Trophoblast cell (in vitro differentiated cells and primary cell): ENCODE measurements around the gene JMY.
A peak's percentile ranks its signal among the peaks of the same experiment; 100 is the strongest.

Experiments
- DNase-seq, 2 donors: peaks; one replicate each; pipeline ENCODE4 v3.0.0-alpha.2; 2016
- H2AFZ ChIP-seq: 2 replicates; pipeline ENCODE4 v1.6.1; 2013; ENCODE audit warnings: low read length, moderate library complexity, mild to moderate bottlenecking; ENCODE audit not compliant: insufficient read depth, poor library complexity
- H2AK5ac ChIP-seq: 2 replicates; pipeline ENCODE4 v1.6.1; 2013; ENCODE audit warnings: mild to moderate bottlenecking, low read length
- H2BK120ac ChIP-seq: 2 replicates; pipeline ENCODE4 v1.6.1; 2013; ENCODE audit warnings: low read length, mild to moderate bottlenecking, moderate library complexity; ENCODE audit not compliant: insufficient read depth, poor library complexity
- H2BK12ac ChIP-seq: 2 replicates; pipeline ENCODE4 v1.6.1; 2013; ENCODE audit warnings: mild to moderate bottlenecking, low read length, moderate library complexity
- H2BK5ac ChIP-seq: 2 replicates; pipeline ENCODE4 v1.6.1; 2013; ENCODE audit warnings: low read length, low read depth, moderate library complexity, mild to moderate bottlenecking; ENCODE audit not compliant: poor library complexity
- H3K14ac ChIP-seq: 2 replicates; pipeline ENCODE4 v1.6.1; 2013; ENCODE audit warnings: mild to moderate bottlenecking, low read length
- H3K18ac ChIP-seq: 2 replicates; pipeline ENCODE4 v1.6.1; 2013; ENCODE audit warnings: mild to moderate bottlenecking, low read length
- H3K23ac ChIP-seq: 2 replicates; pipeline ENCODE4 v1.6.1; 2013; ENCODE audit warnings: low read length
- H3K27ac ChIP-seq: 2 replicates; pipeline ENCODE4 v1.5.1; 2013; ENCODE audit warnings: low read depth, mild to moderate bottlenecking, inconsistent platforms, low read length, moderate library complexity
- H3K27me3 ChIP-seq: 2 replicates; pipeline ENCODE4 v1.6.1; 2013; ENCODE audit warnings: inconsistent platforms, mild to moderate bottlenecking, low read length, moderate library complexity; ENCODE audit not compliant: insufficient read depth
- H3K36me3 ChIP-seq, 2 experiments: 1 replicate in 1 of 2; 2 replicates in 1 of 2; pipeline ENCODE4 v1.6.1; 2013; ENCODE audit warnings: low read length in 2 of 2, mild to moderate bottlenecking in 2 of 2, moderate library complexity in 1 of 2; ENCODE audit not compliant: insufficient read depth in 2 of 2, control insufficient read depth in 1 of 2
- H3K4ac ChIP-seq: 2 replicates; pipeline ENCODE4 v1.6.1; 2013; ENCODE audit warnings: low read depth, mild to moderate bottlenecking, low read length, moderate library complexity
- H3K4me1 ChIP-seq, 2 experiments: 1 replicate in 1 of 2; 2 replicates in 1 of 2; pipeline ENCODE4 v1.6.1; 2013; ENCODE audit warnings: low read length in 2 of 2, mild to moderate bottlenecking in 2 of 2, moderate library complexity in 1 of 2; ENCODE audit not compliant: insufficient read depth in 2 of 2, control insufficient read depth in 1 of 2
- H3K4me2 ChIP-seq: 2 replicates; pipeline ENCODE4 v1.6.1; 2013; ENCODE audit warnings: inconsistent platforms, mild to moderate bottlenecking, low read length, moderate library complexity
- H3K4me3 ChIP-seq: 2 replicates; pipeline ENCODE4 v1.5.1; 2013; ENCODE audit warnings: mild to moderate bottlenecking, low read depth, low read length, inconsistent platforms
- H3K79me1 ChIP-seq: one replicate; pipeline ENCODE4 v1.6.1; 2013; ENCODE audit warnings: low read length
- H3K79me2 ChIP-seq: 2 replicates; pipeline ENCODE4 v1.6.1; 2013; ENCODE audit warnings: low read length, mild to moderate bottlenecking; ENCODE audit not compliant: control insufficient read depth, insufficient read depth, poor library complexity
- H3K9ac ChIP-seq: 2 replicates; pipeline ENCODE4 v1.6.1; 2013; ENCODE audit warnings: mild to moderate bottlenecking, low read length
- H3K9me3 ChIP-seq: 2 replicates; pipeline ENCODE4 v1.6.1; 2013; ENCODE audit warnings: low read depth, mild to moderate bottlenecking, control low read depth, inconsistent platforms, low read length; ENCODE audit not compliant: insufficient read depth
- H4K12ac ChIP-seq: 2 replicates; pipeline ENCODE4 v1.6.1; 2013; ENCODE audit warnings: low read depth, mild to moderate bottlenecking, low read length, moderate library complexity
- H4K8ac ChIP-seq: 2 replicates; pipeline ENCODE4 v1.6.1; 2013; ENCODE audit warnings: low read depth, mild to moderate bottlenecking, low read length, moderate library complexity
- H4K91ac ChIP-seq: one replicate; pipeline ENCODE4 v1.6.1; 2013; ENCODE audit warnings: low read depth, mild to moderate bottlenecking, low read length, moderate library complexity
- WGBS: extraction: QIAGEN DNeasy Blood & Tissue Kit; methylation state at CpG from one replicate; pipeline ENCODE4 v1.1.7; 2013; ENCODE audit warnings: missing lambda C conversion rate; ENCODE audit not compliant: insufficient read length, insufficient coverage; ENCODE audit errors: extremely low coverage; 5-methylcytosine and 5-hydroxymethylcytosine counted together

Gene JMY

GRCh38 chr5:79257314-79257713 lies 21.4 kb downstream of the JMY start:
- Histone ChIP-seq H2AFZ (no peak overlapping the region), H3K79me2 (no peaks in the 10 kb centered on the region), H2BK12ac (no peak overlapping the region), H4K8ac (no peak overlapping the region), H3K4me2 (no peak overlapping the region), H4K91ac (no peak overlapping the region), H3K4ac (no peak overlapping the region), H3K36me3 (no peaks in the 10 kb centered on the region), H3K9me3 (no peaks in the 10 kb centered on the region), H3K79me1 (no peaks in the 10 kb centered on the region), H3K4me3 (no peak overlapping the region), H2BK5ac (no peak overlapping the region), H3K18ac (peak overlapping the region; percentile 18), H3K27ac (no peak overlapping the region), H2BK120ac (no peak overlapping the region), H3K27me3 (no peaks in the 10 kb centered on the region), H3K4me1 (peaks cover 3% of the 10 kb centered on the region in 2 experiments), H3K9ac (no peak overlapping the region), H2AK5ac (no peak overlapping the region), H3K14ac (no peak overlapping the region), H4K12ac (no peak overlapping the region), H3K23ac (no peak overlapping the region)
- WGBS, result no CpG with 5 or more reads among the region's 6 CpGs
- peak in 1 of 2 donors; percentile 23 for DNase-seq

- no CpG with 5 or more reads among the region's 4 CpGs for WGBS
- Histone ChIP-seq H2BK120ac (no peak overlapping the region), H3K79me1 (no peaks in the 10 kb centered on the region), H3K9ac (no peak overlapping the region), H3K27ac (no peak overlapping the region), H2AFZ (no peak overlapping the region), H2BK5ac (no peak overlapping the region), H3K79me2 (no peaks in the 10 kb centered on the region), H3K18ac (no peak overlapping the region), H3K9me3 (no peaks in the 10 kb centered on the region), H3K4ac (no peak overlapping the region), H3K4me3 (no peak overlapping the region), H2BK12ac (no peak overlapping the region), H3K4me2 (no peak overlapping the region), H2AK5ac (no peak overlapping the region), H3K14ac (no peak overlapping the region), H3K27me3 (no peaks in the 10 kb centered on the region), H3K4me1 (peaks cover 3% of the 10 kb centered on the region in 2 experiments), H4K8ac (no peak overlapping the region), H3K23ac (no peak overlapping the region), H4K12ac (no peak overlapping the region), H3K36me3 (no peaks in the 10 kb centered on the region), H4K91ac (no peak overlapping the region)
- no peak for DNase-seq
These were observed 22.9 kb downstream of the JMY start for GRCh38 chr5:79258801-79259200.

- Histone ChIP-seq H3K4me2 (no peak overlapping the region), H4K91ac (no peak overlapping the region), H3K36me3 (no peaks in the 10 kb centered on the region), H3K9me3 (no peaks in the 10 kb centered on the region), H3K4me3 (no peak overlapping the region), H4K8ac (no peak overlapping the region), H3K4me1 (peaks cover 3% of the 10 kb centered on the region in 2 experiments), H3K27me3 (no peaks in the 10 kb centered on the region), H4K12ac (no peak overlapping the region), H3K14ac (no peak overlapping the region), H3K27ac (no peak overlapping the region), H2AFZ (no peak overlapping the region), H2BK5ac (no peak overlapping the region), H3K79me2 (no peaks in the 10 kb centered on the region), H3K9ac (no peak overlapping the region), H2BK12ac (no peak overlapping the region), H3K23ac (no peak overlapping the region), H3K4ac (no peak overlapping the region), H2AK5ac (no peak overlapping the region), H2BK120ac (no peak overlapping the region), H3K18ac (no peak overlapping the region), H3K79me1 (no peaks in the 10 kb centered on the region)
- no CpG with 5 or more reads among the region's 6 CpGs for WGBS
- DNase-seq, result no peak
These were observed 23.5 kb downstream of the JMY start for GRCh38 chr5:79259383-79259782.

GRCh38 chr5:79259810-79260209 lies 23.9 kb downstream of the JMY start:
- Histone ChIP-seq H3K79me2 (no peaks in the 10 kb centered on the region), H3K23ac (no peak overlapping the region), H3K79me1 (no peaks in the 10 kb centered on the region), H3K4me2 (no peak overlapping the region), H2BK12ac (no peak overlapping the region), H3K4ac (no peak overlapping the region), H2AK5ac (no peak overlapping the region), H4K8ac (no peak overlapping the region), H3K27me3 (no peaks in the 10 kb centered on the region), H3K14ac (no peak overlapping the region), H3K27ac (no peak overlapping the region), H3K9ac (no peak overlapping the region), H3K4me1 (peaks cover 3% of the 10 kb centered on the region in 2 experiments), H3K18ac (no peak overlapping the region), H3K36me3 (no peaks in the 10 kb centered on the region), H2BK120ac (no peak overlapping the region), H2BK5ac (no peak overlapping the region), H3K9me3 (no peaks in the 10 kb centered on the region), H4K12ac (no peak overlapping the region), H3K4me3 (no peak overlapping the region), H2AFZ (no peak overlapping the region), H4K91ac (no peak overlapping the region)
- no CpG with 5 or more reads among the region's 6 CpGs for WGBS
- DNase-seq, result no peak
